Fibroblast of villous mesenchyme (primary cell): Measurements from ENCODE around the gene RBPJ. TPM values are rescaled to one million over a fixed set of nuclear protein-coding genes. Genes with fewer than 3 reads are reported as not detected.
A peak's percentile ranks its signal among the peaks of the same experiment; 100 is the strongest.

ENCODE experiments used
- DNase-seq: peaks from one replicate; pipeline ENCODE4 v3.0.0-alpha.2; 2010; ENCODE audit warnings: low read depth
- H3K4me3 ChIP-seq: 2 replicates; pipeline ENCODE4 v1.5.1; 2011; ENCODE audit warnings: low read depth, mild to moderate bottlenecking, low read length
- CTCF ChIP-seq: IDR thresholded peaks from 2 replicates; pipeline ENCODE4 v1.5.1; 2012; ENCODE audit warnings: low read depth, mild to moderate bottlenecking, low read length; ENCODE audit not compliant: insufficient read depth
- total RNA-seq: library from RNA; depleted of rRNA; stranded (reverse); fragments of >200 nt; gene quantifications from 2 replicates; pipeline ENCODE4 v1.2.3, GENCODE V29; 2012

RBPJ gene
- total RNA-seq, 1 donor, result 58.7 TPM

- H3K4me3 ChIP-seq, result peak overlapping the region; percentile 97
- no peak for TF ChIP-seq CTCF
- no peak for DNase-seq
Observed at GRCh38 chr4:26323821-26324220, 3.0 kb downstream of the RBPJ start.

- DNase-seq, result peak; percentile 64
- peak; percentile 58 for TF ChIP-seq CTCF
- no peak overlapping the region for H3K4me3 ChIP-seq
Observed at GRCh38 chr4:26325191-26325590, 4.4 kb downstream of the RBPJ start.

DNA sequence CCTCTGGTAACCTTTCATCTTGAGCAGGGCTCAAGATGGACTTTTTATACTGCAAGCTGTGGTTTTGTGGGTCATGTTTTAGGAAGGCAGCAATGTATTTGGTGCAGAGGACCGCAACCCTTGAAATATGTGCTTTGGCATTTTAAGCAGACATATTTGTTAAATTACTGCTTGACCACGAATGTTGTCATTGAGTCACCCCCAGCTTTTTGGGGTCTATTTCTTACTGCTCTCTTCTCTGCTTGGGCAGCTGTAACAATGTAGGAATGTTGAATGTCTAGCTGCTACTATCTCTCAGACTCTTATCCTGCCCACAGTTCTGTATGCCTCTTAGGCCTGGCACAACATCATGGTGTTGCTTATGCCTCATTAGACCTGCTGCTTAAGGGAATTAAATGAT, 6.0 kb downstream of the RBPJ start:
- H3K4me3 ChIP-seq, result no peak overlapping the region

GRCh38 chr4:26330186-26330787, 9.5 kb downstream of the RBPJ start:
- H3K4me3 ChIP-seq, result no peak overlapping the region
- DNase-seq, result peak; percentile 70
- peak; percentile 73 for TF ChIP-seq CTCF

More for the DNA sequence above, 6.0 kb downstream of the RBPJ start:
- peak; percentile 80 for DNase-seq
- TF ChIP-seq CTCF, result no peak

DNA sequence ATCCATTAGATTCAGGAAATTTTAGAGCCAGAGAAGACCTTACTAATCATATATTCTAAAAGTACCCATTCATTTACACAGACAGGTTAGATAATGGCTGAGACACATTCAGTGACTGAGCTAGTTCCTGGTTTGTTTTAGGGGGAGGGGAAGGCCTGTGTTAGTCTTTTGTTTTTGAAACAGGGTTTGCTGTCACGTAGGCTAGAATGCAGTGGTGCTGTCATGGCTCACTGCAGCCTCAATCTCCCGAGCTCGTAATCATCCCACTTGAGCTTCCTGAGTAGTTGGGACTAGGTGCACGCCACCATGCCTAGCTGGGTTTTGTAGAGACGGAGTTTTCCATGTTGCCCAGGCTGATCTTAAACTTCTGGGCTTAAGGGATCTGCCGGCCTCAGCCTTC, 10.1 kb downstream of the RBPJ start:
- no peak for DNase-seq
- H3K4me3 ChIP-seq, result no peak overlapping the region
- no peak for TF ChIP-seq CTCF

GRCh38 chr4:26331380-26331950, 10.7 kb downstream of the RBPJ start:
- DNase-seq, result no peak
- no peak for TF ChIP-seq CTCF
- H3K4me3 ChIP-seq, result no peak overlapping the region

DNA sequence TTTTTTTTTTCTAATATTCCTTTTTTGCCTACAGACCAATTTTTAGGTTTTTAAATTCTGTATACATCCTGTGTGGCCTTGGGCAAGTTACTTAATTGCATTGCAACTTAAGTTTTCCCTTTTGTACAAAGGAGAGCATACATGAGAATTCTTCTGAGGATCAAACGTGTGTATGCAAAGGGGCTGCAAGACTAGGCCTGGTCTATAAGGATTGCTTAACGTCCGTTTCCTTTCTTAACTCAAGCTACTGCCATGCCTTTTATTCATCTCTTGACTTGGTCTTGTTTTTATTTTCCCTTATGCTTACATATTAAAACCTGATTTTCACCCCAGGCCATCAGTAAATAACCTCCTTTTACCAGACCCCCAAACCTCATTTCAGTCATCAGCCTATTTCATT, 13.6 kb downstream of the RBPJ start:
- DNase-seq, result no peak

More for the DNA sequence above, 13.6 kb downstream of the RBPJ start:
- no peak overlapping the region for H3K4me3 ChIP-seq
- TF ChIP-seq CTCF, result no peak
